GM12875 (cell line): Measurements from ENCODE around the gene GDI1.

Experiments
- H3K4me3 ChIP-seq: one replicate; pipeline ENCODE4 v1.5.1; 2011; ENCODE audit warnings: low read depth, low read length, control low read depth
- CTCF ChIP-seq: IDR thresholded peaks from 2 replicates; pipeline ENCODE4 v1.5.1; 2011; ENCODE audit warnings: low read depth, mild to moderate bottlenecking, control low read depth, inconsistent platforms, low read length, moderate library complexity, borderline replicate concordance; ENCODE audit not compliant: insufficient read depth

The GDI1 gene

GRCh38 chrX:154430479-154430878, 6.5 kb upstream of the GDI1 start:
- no peak for TF ChIP-seq CTCF
- H3K4me3 ChIP-seq = no peak overlapping the region

- TF ChIP-seq CTCF = no peak
- H3K4me3 ChIP-seq = no peak overlapping the region
Measured at GRCh38 chrX:154430916-154431315, 6.0 kb upstream of the GDI1 start.

GRCh38 chrX:154431341-154431740, 5.6 kb upstream of the GDI1 start:
- TF ChIP-seq CTCF = no peak
- H3K4me3 ChIP-seq = no peak overlapping the region

- H3K4me3 ChIP-seq = no peak overlapping the region
- TF ChIP-seq CTCF = no peak
Measured at GRCh38 chrX:154432210-154432609, 4.7 kb upstream of the GDI1 start.

- H3K4me3 ChIP-seq = no peak overlapping the region
- no peak for TF ChIP-seq CTCF
Measured at GRCh38 chrX:154433605-154434004, 3.3 kb upstream of the GDI1 start.

- no peak for TF ChIP-seq CTCF
- H3K4me3 ChIP-seq = no peak overlapping the region
Measured at GRCh38 chrX:154434394-154435168, 2.4 kb upstream of the GDI1 start.

GRCh38 chrX:154435171-154435733, 1.7 kb upstream of the GDI1 start:
- no peak for TF ChIP-seq CTCF
- no peak overlapping the region for H3K4me3 ChIP-seq
